HepG2 (cell line): Measurements from ENCODE around the gene DDIT4. TPM values are rescaled to one million over a fixed set of nuclear protein-coding genes. Genes with fewer than 3 reads are reported as not detected.

Experiments used
- ARNTL ChIP-seq: sonication (generic); formaldehyde crosslinking; IDR thresholded peaks from 2 replicates; pipeline ENCODE4 v1.4.0; 2020; ENCODE audit warnings: mild to moderate bottlenecking, missing genetic modification reagents
- CCDC6 ChIP-seq: sonication (generic); formaldehyde crosslinking; IDR thresholded peaks from 2 replicates; pipeline ENCODE4 v1.8.1; 2022; ENCODE audit warnings: mild to moderate bottlenecking, missing genetic modification reagents, moderate library complexity
- CEBPB ChIP-seq: IDR thresholded peaks from 2 replicates; pipeline ENCODE4 v1.6.1; 2011; ENCODE audit warnings: low read depth, low read length, improper control_type of control experiment, borderline replicate concordance
- FOXC1 ChIP-seq: sonication (generic); formaldehyde crosslinking; IDR thresholded peaks from 2 replicates; pipeline ENCODE4 v1.8.0; 2022; ENCODE audit warnings: mild to moderate bottlenecking, missing genetic modification reagents, borderline replicate concordance
- FOXK2 ChIP-seq: fragments of 450-650 bp; IDR thresholded peaks from 2 replicates; pipeline ENCODE4 v1.6.1; 2016
- GPN1 ChIP-seq: sonication (generic); formaldehyde crosslinking; IDR thresholded peaks from 2 replicates; pipeline ENCODE4 v1.5.1; 2020; ENCODE audit warnings: missing genetic modification reagents, borderline replicate concordance
- HES4 ChIP-seq: sonication (generic); formaldehyde crosslinking; IDR thresholded peaks from 2 replicates; pipeline ENCODE4 v1.9.0; 2021; ENCODE audit warnings: mild to moderate bottlenecking, missing genetic modification reagents, borderline replicate concordance
- HNF4G ChIP-seq, 2 experiments: sonication (generic) in 1 of 2; formaldehyde crosslinking in 1 of 2; IDR thresholded peaks; 2 replicates each; pipeline versions ENCODE4 v1.4.0 to v1.6.1; 2011 to 2020; ENCODE audit warnings: borderline replicate concordance in 2 of 2, low read depth in 2 of 2, mild to moderate bottlenecking in 2 of 2, low read length in 1 of 2, missing genetic modification reagents in 1 of 2, moderate library complexity in 1 of 2
- HNRNPLL ChIP-seq: fragments of 200-400 bp; formaldehyde crosslinking; IDR thresholded peaks from 2 replicates; pipeline ENCODE4 v1.6.1; 2017; ENCODE audit warnings: mild to moderate bottlenecking, low read depth, low read length; ENCODE audit not compliant: poor library complexity, severe bottlenecking
- JARID2 ChIP-seq: sonication (generic); formaldehyde crosslinking; IDR thresholded peaks from 2 replicates; pipeline ENCODE4 v1.8.1; 2023; ENCODE audit warnings: missing genetic modification reagents, inconsistent platforms; ENCODE audit not compliant: insufficient replicate concordance
- MED1 ChIP-seq: sonication (generic); formaldehyde crosslinking; IDR thresholded peaks from 2 replicates; pipeline ENCODE4 v1.4.0; 2020; ENCODE audit warnings: missing genetic modification reagents
- MEIS1 ChIP-seq: sonication (generic); formaldehyde crosslinking; IDR thresholded peaks from 2 replicates; pipeline ENCODE4 v1.9.0; 2021; ENCODE audit warnings: mild to moderate bottlenecking, missing genetic modification reagents, moderate library complexity, borderline replicate concordance
- MZF1 ChIP-seq: sonication (generic); formaldehyde crosslinking; IDR thresholded peaks from 2 replicates; pipeline ENCODE4 v1.8.1; 2023; ENCODE audit warnings: mild to moderate bottlenecking, missing genetic modification reagents, borderline replicate concordance
- NFAT5 ChIP-seq: sonication (generic); formaldehyde crosslinking; IDR thresholded peaks from 2 replicates; pipeline ENCODE4 v1.4.0; 2020; ENCODE audit warnings: missing genetic modification reagents
- NFKBIZ ChIP-seq: IDR thresholded peaks from 2 replicates; pipeline ENCODE4 v1.6.1; 2018; ENCODE audit warnings: missing genetic modification reagents, missing compliant biosample characterization
- NFYC ChIP-seq: IDR thresholded peaks from 2 replicates; pipeline ENCODE4 v1.6.1; 2016; ENCODE audit warnings: missing genetic modification reagents, missing compliant biosample characterization
- RARA ChIP-seq: IDR thresholded peaks from 2 replicates; pipeline ENCODE4 v1.6.1; 2016; ENCODE audit warnings: missing genetic modification reagents, missing compliant biosample characterization
- SALL2 ChIP-seq: sonication (generic); formaldehyde crosslinking; IDR thresholded peaks from 2 replicates; pipeline ENCODE4 v1.8.1; 2023; ENCODE audit warnings: mild to moderate bottlenecking, missing genetic modification reagents, inconsistent platforms
- STAG1 ChIP-seq: sonication (generic); formaldehyde crosslinking; IDR thresholded peaks from 2 replicates; pipeline ENCODE4 v1.4.0; 2020; ENCODE audit warnings: missing genetic modification reagents
- TSC22D2 ChIP-seq: sonication (generic); formaldehyde crosslinking; IDR thresholded peaks from 2 replicates; pipeline ENCODE4 v1.5.1; 2020; ENCODE audit warnings: missing genetic modification reagents, mild to moderate bottlenecking, borderline replicate concordance
- YY1 ChIP-seq: IDR thresholded peaks from 2 replicates; pipeline ENCODE4 v1.6.1; 2011; ENCODE audit warnings: low read length, low read depth, moderate library complexity, mild to moderate bottlenecking; ENCODE audit not compliant: insufficient read depth, insufficient replicate concordance
- ZNF225 ChIP-seq: sonication (generic); formaldehyde crosslinking; IDR thresholded peaks from 2 replicates; pipeline ENCODE4 v1.4.0; 2020; ENCODE audit warnings: mild to moderate bottlenecking, missing genetic modification reagents
- ZNF382 ChIP-seq: sonication (generic); formaldehyde crosslinking; IDR thresholded peaks from 2 replicates; pipeline ENCODE4 v1.5.0; 2020; ENCODE audit warnings: missing genetic modification reagents, mild to moderate bottlenecking, borderline replicate concordance
- ZNF567 ChIP-seq: sonication (generic); formaldehyde crosslinking; IDR thresholded peaks from 2 replicates; pipeline ENCODE4 v1.8.1; 2023; ENCODE audit warnings: mild to moderate bottlenecking, missing genetic modification reagents, borderline replicate concordance
- ZNF782 ChIP-seq: sonication (generic); formaldehyde crosslinking; IDR thresholded peaks from 2 replicates; pipeline ENCODE4 v1.4.0; 2020; ENCODE audit warnings: missing genetic modification reagents, mild to moderate bottlenecking, borderline replicate concordance
- polyA plus RNA-seq, 8 experiments: library from polyadenylated mRNA; depleted of rRNA in 3 of 8; stranded (reverse) in 7 of 8; unstranded in 1 of 8; fragments of >200 nt; fragmentation: Illumina TruSeq in 4 of 8; extraction: Trizol in 4 of 8; gene quantifications; 2 replicates each; pipeline versions ENCODE4 v1.2.1 to v1.2.3, GENCODE V29; 2011 to 2016; ENCODE audit warnings: low read depth in 4 of 8, missing spikeins in 1 of 8, mixed read lengths in 1 of 8; ENCODE audit not compliant: insufficient read depth in 1 of 8
- total RNA-seq, 5 experiments: library from RNA; depleted of rRNA; stranded (reverse); fragments of >200 nt; fragmentation: Illumina TruSeq; extraction: Trizol; gene quantifications; 2 replicates each; pipeline ENCODE4 v1.2.3, GENCODE V29; 2016; ENCODE audit warnings: low read depth in 1 of 5

The DDIT4 gene
- total and polyA plus RNA-seq, 2 of the 13 experiments (the other 11 are each of a cell fraction or from before 2014, with no cell fraction given): 35.6 to 40.7 TPM

GRCh38 chr10:72319416-72320254 is 45.9 kb downstream of the DDIT4 start (continued):
- TF ChIP-seq NFAT5 (CRISPR knock-in tag) (no peak), MZF1 (CRISPR knock-in tag) (no peak), FOXC1 (CRISPR knock-in tag) (peak; percentile 37; the same call in 1 of the 2 replicates), GPN1 (CRISPR knock-in tag) (no peak), CEBPB (peak; percentile 96), MED1 (CRISPR knock-in tag) (peak; percentile 95), ZNF382 (CRISPR knock-in tag) (no peak), MEIS1 (no peak), HNRNPLL (peak; percentile 61), FOXK2 (no peak), SALL2 (CRISPR knock-in tag) (peak; percentile 66; the same call in 1 of the 2 replicates), NFKBIZ (CRISPR knock-in tag) (no peak), STAG1 (CRISPR knock-in tag) (no peak), RARA (peak; percentile 84), ZNF567 (CRISPR knock-in tag) (peak; percentile 90; the same call in 1 of the 2 replicates), ZNF225 (CRISPR knock-in tag) (no peak), NFYC (no peak), ZNF782 (CRISPR knock-in tag) (peak; percentile 38; the same call in 1 of the 2 replicates), ARNTL (CRISPR knock-in tag) (peak; percentile 91), TSC22D2 (no peak), YY1 (peak; percentile 45), JARID2 (CRISPR knock-in tag) (no peak), HNF4G (IDR thresholded peaks at IDR 0.05; ENCODE audit: borderline replicate concordance, low read depth, low read length) (peak; percentile 94), HNF4G (CRISPR knock-in tag; IDR thresholded peaks at IDR 0.05; ENCODE audit: borderline replicate concordance, low read depth) (peak; percentile 67; the same call in 1 of the 2 replicates), CCDC6 (CRISPR knock-in tag) (peak; percentile 80; the same call in 1 of the 2 replicates), HES4 (no peak)
